ENCODE data around the gene EEF1AKMT3. TPM values are rescaled to one million over a fixed set of nuclear protein-coding genes. Genes with fewer than 3 reads are reported as not detected.
A peak's percentile ranks its signal among the peaks of the same experiment; 100 is the strongest.

The EEF1AKMT3 gene
- total RNA-seq, 2 experiments from 2014 or later: 3.8 to 4.1 TPM

GRCh38 chr12:57738661-57739237 is 33.7 kb upstream of the EEF1AKMT3 start, which contains the start of gene AGAP2:
Gene AGAP2 (minus strand): TSS chr12:57738742. CDS start chr12:57738246, 496 bp downstream.
- H3K9me3 Mint-ChIP-seq: no peaks in the 10 kb centered on the region
- H3K4me3 Mint-ChIP-seq: peak within 1 kb of the TSS; percentile 88
- H3K36me3 Mint-ChIP-seq: peaks cover 21% of the 10 kb centered on the region
- POLR2A ChIA-PET: interaction anchor here (1.5 kb wide), 1 partner anchor 7 kb away, joined by 3 read pairs; no protein-coding TSS in a partner anchor
- DNase-seq: no peak
- peaks cover 39% of the 10 kb centered on the region for H3K4me1 Mint-ChIP-seq
- peak within 1 kb of the TSS; percentile 42 for H3K27ac Mint-ChIP-seq
- ATAC-seq (ENCODE audit: low read depth): no peak
- no peaks in the 10 kb centered on the region for H3K27me3 Mint-ChIP-seq

GRCh38 chr12:57739387-57739786 is 33.0 kb upstream of the EEF1AKMT3 start:
- POLR2A ChIA-PET: interaction anchor here (1.5 kb wide), 2 partner anchors 8 to 12 kb away, joined by 3 to 4 read pairs; no protein-coding TSS in a partner anchor
- no peaks in the 10 kb centered on the region for H3K9me3 Mint-ChIP-seq
- H3K27ac Mint-ChIP-seq: peak overlapping the region; percentile 51
- ATAC-seq (ENCODE audit: low read depth) (no peak), DNase-seq (no peak)
- H3K27me3 Mint-ChIP-seq: no peaks in the 10 kb centered on the region
- peaks cover 19% of the 10 kb centered on the region for H3K36me3 Mint-ChIP-seq
- H3K4me1 Mint-ChIP-seq: peaks cover 46% of the 10 kb centered on the region
- H3K4me3 Mint-ChIP-seq: peak overlapping the region; percentile 88

GRCh38 chr12:57739914-57740538 is 32.4 kb upstream of the EEF1AKMT3 start:
- peak overlapping the region; percentile 51 for H3K27ac Mint-ChIP-seq
- no peaks in the 10 kb centered on the region for H3K27me3 Mint-ChIP-seq
- H3K36me3 Mint-ChIP-seq: peaks cover 17% of the 10 kb centered on the region
- no peaks in the 10 kb centered on the region for H3K9me3 Mint-ChIP-seq
- POLR2A ChIA-PET: interaction anchor here (0.5 to 1.5 kb wide), 4 partner anchors 9 to 201 kb away, joined by 3 to 4 read pairs (median 3); partner anchors contain the start of gene ATP23
- peak overlapping the region; percentile 88 for H3K4me3 Mint-ChIP-seq
- ATAC-seq (ENCODE audit: low read depth) (no peak), DNase-seq (no peak)
- peaks cover 46% of the 10 kb centered on the region for H3K4me1 Mint-ChIP-seq

GRCh38 chr12:57740656-57741412 is 31.6 kb upstream of the EEF1AKMT3 start:
- ATAC-seq (ENCODE audit: low read depth): peak; percentile 59
- POLR2A ChIA-PET: interaction anchor here (0.5 to 2.4 kb wide), 19 partner anchors 8 to 282 kb away, joined by 3 to 10 read pairs (median 4); partner anchors contain the start of genes ATP23, CDK4, CYP27B1 and DCTN2
- H3K27ac Mint-ChIP-seq: peak overlapping the region; percentile 84
- peaks cover 49% of the 10 kb centered on the region for H3K4me1 Mint-ChIP-seq
- DNase-seq: peak; percentile 80
- H3K36me3 Mint-ChIP-seq: peaks cover 17% of the 10 kb centered on the region
- no peaks in the 10 kb centered on the region for H3K9me3 Mint-ChIP-seq
- H3K27me3 Mint-ChIP-seq: no peaks in the 10 kb centered on the region
- peak overlapping the region; percentile 88 for H3K4me3 Mint-ChIP-seq

GRCh38 chr12:57741413-57741789 is 31.0 kb upstream of the EEF1AKMT3 start:
- POLR2A ChIA-PET: interaction anchor here (0.6 to 2.4 kb wide), 19 partner anchors 8 to 381 kb away, joined by 3 to 10 read pairs (median 4); partner anchors contain the start of genes CDK4, CYP27B1, DCTN2 and DDIT3
- Mint-ChIP-seq H3K27me3 (no peaks in the 10 kb centered on the region), H3K9me3 (no peaks in the 10 kb centered on the region), H3K36me3 (peaks cover 16% of the 10 kb centered on the region), H3K27ac (peak overlapping the region; percentile 84), H3K4me3 (peak overlapping the region; percentile 88), H3K4me1 (peaks cover 53% of the 10 kb centered on the region)
- DNase-seq: no peak
- ATAC-seq (ENCODE audit: low read depth): no peak

- Mint-ChIP-seq H3K4me3 (peak overlapping the region; percentile 88), H3K9me3 (no peaks in the 10 kb centered on the region), H3K4me1 (peaks cover 48% of the 10 kb centered on the region), H3K36me3 (peaks cover 10% of the 10 kb centered on the region), H3K27me3 (no peaks in the 10 kb centered on the region), H3K27ac (peak overlapping the region; percentile 84)
- DNase-seq (peak; percentile 73), ATAC-seq (ENCODE audit: low read depth) (peak; percentile 65)
- POLR2A ChIA-PET: interaction anchor here (0.6 to 2.4 kb wide), 17 partner anchors 9 to 382 kb away, joined by 3 to 10 read pairs (median 4); partner anchors contain the start of genes CDK4, CYP27B1, DCTN2 and DDIT3
Observed at GRCh38 chr12:57741844-57742738, 30.3 kb upstream of the EEF1AKMT3 start.

GRCh38 chr12:57743769-57744168 is 28.6 kb upstream of the EEF1AKMT3 start:
- H3K27ac Mint-ChIP-seq: peak overlapping the region; percentile 99
- no peaks in the 10 kb centered on the region for H3K9me3 Mint-ChIP-seq
- POLR2A ChIA-PET: interaction anchor here (1.1 to 1.2 kb wide), 2 partner anchors 49 to 223 kb away, joined by 3 to 4 read pairs; partner anchors contain the start of gene DDIT3
- H3K4me3 Mint-ChIP-seq: peak overlapping the region; percentile 87
- no peak for DNase-seq
- H3K27me3 Mint-ChIP-seq: no peaks in the 10 kb centered on the region
- peaks cover 48% of the 10 kb centered on the region for H3K4me1 Mint-ChIP-seq
- H3K36me3 Mint-ChIP-seq: peaks cover 16% of the 10 kb centered on the region
- no peak for ATAC-seq (ENCODE audit: low read depth)

GRCh38 chr12:57744194-57744776 is 28.1 kb upstream of the EEF1AKMT3 start:
- peak; percentile 82 for DNase-seq
- H3K4me3 Mint-ChIP-seq: peak overlapping the region; percentile 87
- no peaks in the 10 kb centered on the region for H3K27me3 Mint-ChIP-seq
- peak overlapping the region; percentile 99 for H3K27ac Mint-ChIP-seq
- H3K4me1 Mint-ChIP-seq: peaks cover 43% of the 10 kb centered on the region
- H3K36me3 Mint-ChIP-seq: peaks cover 12% of the 10 kb centered on the region
- no peaks in the 10 kb centered on the region for H3K9me3 Mint-ChIP-seq
- POLR2A ChIA-PET: interaction anchor here (0.6 to 1.5 kb wide), 13 partner anchors 10 to 1428 kb away, joined by 3 to 7 read pairs (median 3); partner anchors contain the start of genes CNPY2, DDIT3 and PIP4K2C
- ATAC-seq (ENCODE audit: low read depth): peak; percentile 31

- ATAC-seq (ENCODE audit: low read depth) (peak; percentile 81), DNase-seq (peak; percentile 87)
- peaks cover 36% of the 10 kb centered on the region for H3K4me1 Mint-ChIP-seq
- POLR2A ChIA-PET: interaction anchor here (0.8 to 1.5 kb wide), 12 partner anchors 9 to 1429 kb away, joined by 3 to 7 read pairs (median 3); partner anchors contain the start of genes CNPY2, DDIT3 and PIP4K2C
- no peaks in the 10 kb centered on the region for H3K27me3 Mint-ChIP-seq
- peak within 1 kb of the TSS; percentile 87 for H3K4me3 Mint-ChIP-seq
- H3K36me3 Mint-ChIP-seq: peaks cover 10% of the 10 kb centered on the region
- no peaks in the 10 kb centered on the region for H3K9me3 Mint-ChIP-seq
- peak within 1 kb of the TSS; percentile 99 for H3K27ac Mint-ChIP-seq
Observed at GRCh38 chr12:57744777-57745484, 27.5 kb upstream of the EEF1AKMT3 start, which contains the start of gene TSPAN31. Gene TSPAN31 (plus strand): TSS chr12:57745039. CDS start chr12:57745155, 116 bp downstream.

GRCh38 chr12:57745485-57745881 is 26.9 kb upstream of the EEF1AKMT3 start:
- Mint-ChIP-seq H3K4me1 (peaks cover 37% of the 10 kb centered on the region), H3K36me3 (peaks cover 13% of the 10 kb centered on the region), H3K4me3 (peak overlapping the region; percentile 87), H3K9me3 (no peaks in the 10 kb centered on the region), H3K27me3 (no peaks in the 10 kb centered on the region), H3K27ac (peak overlapping the region; percentile 99)
- no peak for ATAC-seq (ENCODE audit: low read depth)
- POLR2A ChIA-PET: interaction anchor here (0.8 to 1.5 kb wide), 5 partner anchors 8 to 1429 kb away, joined by 3 to 5 read pairs (median 3); partner anchors contain the start of genes CNPY2 and PIP4K2C
- no peak for DNase-seq

GRCh38 chr12:57746025-57746424 is 26.4 kb upstream of the EEF1AKMT3 start:
- peak overlapping the region; percentile 99 for H3K27ac Mint-ChIP-seq

More at GRCh38 chr12:57746025-57746424, 26.4 kb upstream of the EEF1AKMT3 start:
- Mint-ChIP-seq H3K27me3 (no peaks in the 10 kb centered on the region), H3K36me3 (peaks cover 14% of the 10 kb centered on the region), H3K9me3 (no peaks in the 10 kb centered on the region), H3K4me1 (peaks cover 36% of the 10 kb centered on the region), H3K4me3 (peak overlapping the region; percentile 87)
- DNase-seq: no peak
- no peak for ATAC-seq (ENCODE audit: low read depth)
- POLR2A ChIA-PET: interaction anchor here (1.5 kb wide), 1 partner anchor 227 kb away, joined by 5 read pairs; no protein-coding TSS in a partner anchor
